ENCODE measurements around the gene S1PR1. TPM values are rescaled to one million over a fixed set of nuclear protein-coding genes. Genes with fewer than 3 reads are reported as not detected.

The S1PR1 gene
- total and polyA plus RNA-seq, 5 donors, result 54.2 to 62.4 (median 59.6) TPM

- WGBS, result 95% methylated on average over 3 of the region's 3 CpGs
- Histone ChIP-seq H3K9me3 (ENCODE audit: control insufficient read depth, low read length) (no peaks in the 10 kb centered on the region), H3K4me3 (ENCODE audit: low read length) (no peak overlapping the region), H3K4me1 (ENCODE audit: control insufficient read depth, insufficient read depth, low read length) (no peaks in the 10 kb centered on the region), H3K27me3 (ENCODE audit: control insufficient read depth, insufficient read depth) (no peaks in the 10 kb centered on the region), H3K27ac (ENCODE audit: low read length) (no peak overlapping the region)
- intact Hi-C loops (cut with DNase I), result loop anchor here in 1 of 4 donors (10.0 kb wide), 1 partner anchor 147 kb away; no protein-coding TSS in a partner anchor
- DNase-seq (no peak), ATAC-seq (no peak)
These were observed 44.9 kb downstream of the S1PR1 start for GRCh38 chr1:101281751-101282150.

- H3K4me3 ChIP-seq (ENCODE audit: low read length), result no peak overlapping the region
- ATAC-seq (no peak), DNase-seq (no peak)
- H3K4me1 ChIP-seq (ENCODE audit: control insufficient read depth, insufficient read depth, low read length), result no peaks in the 10 kb centered on the region
- intact Hi-C loops (cut with DNase I), result loop anchor here in 1 of 4 donors (10.0 kb wide), 1 partner anchor 148 kb away; no protein-coding TSS in a partner anchor
- no peaks in the 10 kb centered on the region for H3K9me3 ChIP-seq (ENCODE audit: control insufficient read depth, low read length)
- H3K27ac ChIP-seq (ENCODE audit: low read length), result no peak overlapping the region
- H3K27me3 ChIP-seq (ENCODE audit: control insufficient read depth, insufficient read depth), result no peaks in the 10 kb centered on the region
- 50% methylated on average over 10 of the region's 10 CpGs for WGBS
These were observed 45.7 kb downstream of the S1PR1 start for GRCh38 chr1:101282314-101283038.

- DNase-seq, result no peak
- no peak overlapping the region for H3K27ac ChIP-seq (ENCODE audit: low read length)
- intact Hi-C loops (cut with DNase I), result loop anchor here in 1 of 4 donors (10.0 kb wide), 1 partner anchor 149 kb away; no protein-coding TSS in a partner anchor
These were observed 46.6 kb downstream of the S1PR1 start for GRCh38 chr1:101283443-101283842.

DNA sequence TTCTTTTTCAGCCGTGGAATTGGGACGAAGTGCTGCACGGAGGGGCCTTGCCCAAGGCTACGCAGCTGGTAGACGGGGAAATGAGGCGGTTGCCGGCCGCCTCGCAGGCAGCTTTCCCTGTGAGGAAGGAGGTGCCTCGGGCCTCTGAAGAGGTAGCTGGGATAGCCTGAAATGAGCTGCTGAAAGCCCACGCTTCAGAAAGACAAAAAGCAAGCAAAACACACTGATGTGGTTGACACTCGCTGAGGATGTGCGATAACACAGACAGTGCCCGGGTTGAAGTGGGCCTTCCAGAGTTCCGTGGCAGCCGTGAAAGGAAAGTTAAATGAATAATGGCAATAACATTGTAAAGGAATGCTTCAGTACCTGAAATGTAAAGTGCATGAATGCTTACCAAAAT is 47.2 kb downstream of the S1PR1 start:
- H3K4me1 ChIP-seq (ENCODE audit: control insufficient read depth, insufficient read depth, low read length), result no peaks in the 10 kb centered on the region
- no peak overlapping the region for H3K4me3 ChIP-seq (ENCODE audit: low read length)
- 77% methylated on average over 16 of the region's 16 CpGs for WGBS
- H3K9me3 ChIP-seq (ENCODE audit: control insufficient read depth, low read length), result no peaks in the 10 kb centered on the region
- H3K27ac ChIP-seq (ENCODE audit: low read length), result no peak overlapping the region
- H3K27me3 ChIP-seq (ENCODE audit: control insufficient read depth, insufficient read depth), result no peaks in the 10 kb centered on the region
- ATAC-seq, result no peak
- intact Hi-C loops (cut with DNase I), result loop anchor here in 1 of 4 donors (10.0 kb wide), 1 partner anchor 149 kb away; no protein-coding TSS in a partner anchor
- no peak for DNase-seq

More at GRCh38 chr1:101283443-101283842, 46.6 kb downstream of the S1PR1 start:
- Histone ChIP-seq H3K9me3 (ENCODE audit: control insufficient read depth, low read length) (no peaks in the 10 kb centered on the region), H3K27me3 (ENCODE audit: control insufficient read depth, insufficient read depth) (no peaks in the 10 kb centered on the region), H3K4me1 (ENCODE audit: control insufficient read depth, insufficient read depth, low read length) (no peaks in the 10 kb centered on the region), H3K4me3 (ENCODE audit: low read length) (no peak overlapping the region)
- 55% methylated on average over 3 of the region's 3 CpGs for WGBS
- ATAC-seq, result no peak

- no peak for DNase-seq
- H3K27me3 ChIP-seq (ENCODE audit: control insufficient read depth, insufficient read depth), result no peaks in the 10 kb centered on the region
- no peak overlapping the region for H3K27ac ChIP-seq (ENCODE audit: low read length)
- WGBS, result 95% methylated on average over 5 of the region's 5 CpGs
- H3K9me3 ChIP-seq (ENCODE audit: control insufficient read depth, low read length), result no peaks in the 10 kb centered on the region
- intact Hi-C loops (cut with DNase I), result loop anchor here in 3 of 4 donors (5.0 to 10.0 kb wide), 7 partner anchors 42 to 367 kb away; partner anchors contain the start of gene S1PR1 (in 1 of the 3)
- no peak overlapping the region for H3K4me3 ChIP-seq (ENCODE audit: low read length)
- no peak for ATAC-seq
- H3K4me1 ChIP-seq (ENCODE audit: control insufficient read depth, insufficient read depth, low read length), result no peaks in the 10 kb centered on the region
These were observed 47.9 kb downstream of the S1PR1 start for GRCh38 chr1:101284622-101285218.

DNA sequence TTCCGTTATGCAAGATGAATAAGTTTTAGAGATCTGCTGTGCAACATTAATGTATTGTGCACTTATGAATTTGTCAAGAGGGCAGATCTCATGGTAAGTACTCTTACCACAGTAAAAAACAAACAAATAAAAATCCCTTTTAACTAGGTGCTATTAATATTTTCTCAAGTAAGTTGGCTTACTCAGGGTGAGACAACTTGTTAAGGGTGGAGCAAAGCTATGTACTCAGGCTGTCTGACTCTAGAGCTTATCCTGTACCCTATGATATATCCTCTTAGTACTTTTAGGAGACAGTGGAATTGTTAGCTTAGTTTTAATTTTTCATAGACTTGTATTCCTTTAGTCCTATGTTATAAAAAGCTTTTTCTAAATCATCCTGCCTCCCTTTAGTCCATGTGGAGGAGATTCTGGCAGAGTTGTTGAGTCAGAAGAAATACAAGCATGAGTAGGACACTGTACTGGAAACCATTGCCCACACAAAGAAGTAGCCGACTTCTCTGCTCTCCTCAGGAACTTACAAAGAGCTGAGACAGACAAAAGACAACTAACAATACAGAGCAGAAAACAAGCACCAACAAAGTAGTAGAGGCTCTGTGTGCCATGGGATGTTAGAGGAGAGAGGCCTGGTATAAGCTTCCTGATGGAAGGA is 49.2 kb downstream of the S1PR1 start:
- H3K27me3 ChIP-seq (ENCODE audit: control insufficient read depth, insufficient read depth), result no peaks in the 10 kb centered on the region
- H3K9me3 ChIP-seq (ENCODE audit: control insufficient read depth, low read length), result no peaks in the 10 kb centered on the region
- DNase-seq (no peak), ATAC-seq (no peak)
- 85% methylated on average over 2 of the region's 2 CpGs for WGBS
- intact Hi-C loops (cut with DNase I), result loop anchor here in 3 of 4 donors (5.0 to 10.0 kb wide), 7 partner anchors 44 to 369 kb away; partner anchors contain the start of gene S1PR1 (in 1 of the 3)
- H3K4me1 ChIP-seq (ENCODE audit: control insufficient read depth, insufficient read depth, low read length), result no peaks in the 10 kb centered on the region
- H3K27ac ChIP-seq (ENCODE audit: low read length), result no peak overlapping the region
- no peak overlapping the region for H3K4me3 ChIP-seq (ENCODE audit: low read length)

GRCh38 chr1:101288491-101288944 is 51.7 kb downstream of the S1PR1 start:
- no peak overlapping the region for H3K27ac ChIP-seq (ENCODE audit: low read length)
- DNase-seq (peak; percentile 55 to 80 (median 57)), ATAC-seq (peak; percentile 89 to 92)
- H3K4me1 ChIP-seq (ENCODE audit: control insufficient read depth, insufficient read depth, low read length), result peaks cover 2% of the 10 kb centered on the region
- 34% methylated on average over 4 of the region's 4 CpGs for WGBS
- no peaks in the 10 kb centered on the region for H3K9me3 ChIP-seq (ENCODE audit: control insufficient read depth, low read length)
- intact Hi-C loops (cut with DNase I), result loop anchor here in 3 of 4 donors (5.0 to 10.0 kb wide), 7 partner anchors 46 to 371 kb away; partner anchors contain the start of gene S1PR1 (in 1 of the 3)
- no peaks in the 10 kb centered on the region for H3K27me3 ChIP-seq (ENCODE audit: control insufficient read depth, insufficient read depth)
- H3K4me3 ChIP-seq (ENCODE audit: low read length), result peak overlapping the region; percentile 39

GRCh38 chr1:101290119-101290921 is 53.5 kb downstream of the S1PR1 start:
- no peak overlapping the region for H3K27ac ChIP-seq (ENCODE audit: low read length)
- WGBS, result 77% methylated on average over 6 of the region's 6 CpGs
- H3K27me3 ChIP-seq (ENCODE audit: control insufficient read depth, insufficient read depth), result no peaks in the 10 kb centered on the region
- H3K9me3 ChIP-seq (ENCODE audit: control insufficient read depth, low read length), result no peaks in the 10 kb centered on the region
- ATAC-seq (no peak), DNase-seq (no peak)
- H3K4me1 ChIP-seq (ENCODE audit: control insufficient read depth, insufficient read depth, low read length), result peaks cover 2% of the 10 kb centered on the region
- no peak overlapping the region for H3K4me3 ChIP-seq (ENCODE audit: low read length)
- intact Hi-C loops (cut with DNase I), result no loop called here

Data from right cardiac atrium (tissue), 5 donors.